SK-N-SH treated with all-trans-retinoic acid at 6 μM for 48 hours (cell line): ENCODE measurements around the gene SCRN3.

ENCODE experiments used
- ATAC-seq: fragments of 200-7000 bp; cut with Tn5 transposase; 3 replicates; pipeline ENCODE4 v1.9.1; 2020; ENCODE audit warnings: mild to moderate bottlenecking, moderate library complexity
- ARNTL ChIP-seq: fragments of 450-650 bp; formaldehyde crosslinking; IDR thresholded peaks from 2 replicates; pipeline ENCODE4 v1.5.0; 2020; ENCODE audit warnings: low read depth, mild to moderate bottlenecking, moderate library complexity, borderline replicate concordance
- BACH2 ChIP-seq: fragments of 250-450 bp; sonication (Bioruptor Pico); IDR thresholded peaks from 2 replicates; pipeline ENCODE4 v1.9.0; 2021; ENCODE audit warnings: mild to moderate bottlenecking, borderline replicate concordance
- CSDC2 ChIP-seq: fragments of 250-450 bp; sonication (Bioruptor Pico); IDR thresholded peaks from 2 replicates; pipeline ENCODE4 v1.5.0; 2020; ENCODE audit warnings: mild to moderate bottlenecking, moderate library complexity
- ESRRG ChIP-seq: fragments of 250-450 bp; sonication (Bioruptor Pico); IDR thresholded peaks from 2 replicates; pipeline ENCODE4 v1.6.1; 2021; ENCODE audit warnings: mild to moderate bottlenecking
- GLIS3 ChIP-seq: fragments of 250-450 bp; sonication (Bioruptor Pico); IDR thresholded peaks from 2 replicates; pipeline ENCODE4 v1.5.0; 2020; ENCODE audit warnings: mild to moderate bottlenecking, moderate library complexity
- ISL1 ChIP-seq: fragments of 250-450 bp; sonication (Bioruptor Pico); IDR thresholded peaks from 2 replicates; pipeline ENCODE4 v2.1.2; 2022; ENCODE audit warnings: mild to moderate bottlenecking, moderate library complexity
- PPARA ChIP-seq: fragments of 250-450 bp; sonication (Bioruptor Pico); IDR thresholded peaks from 2 replicates; pipeline ENCODE4 v1.5.0; 2020; ENCODE audit warnings: mild to moderate bottlenecking, borderline replicate concordance
- RARB ChIP-seq: fragments of 250-450 bp; sonication (Bioruptor Pico); IDR thresholded peaks from 2 replicates; pipeline ENCODE4 v1.8.0; 2021; ENCODE audit warnings: mild to moderate bottlenecking, moderate library complexity
- SNAI2 ChIP-seq: fragments of 250-450 bp; sonication (Bioruptor Pico); IDR thresholded peaks from 2 replicates; pipeline ENCODE4 v1.5.0; 2020; ENCODE audit warnings: mild to moderate bottlenecking, moderate library complexity
- TCF4 ChIP-seq: fragments of 250-450 bp; sonication (Bioruptor Pico); IDR thresholded peaks from 2 replicates; pipeline ENCODE4 v1.8.0; 2021; ENCODE audit warnings: mild to moderate bottlenecking, moderate library complexity, borderline replicate concordance
- TOX ChIP-seq: fragments of 250-450 bp; sonication (Bioruptor Pico); IDR thresholded peaks from 2 replicates; pipeline ENCODE4 v1.8.0; 2021; ENCODE audit warnings: mild to moderate bottlenecking, moderate library complexity, borderline replicate concordance
- ZC3H10 ChIP-seq: fragments of 250-450 bp; sonication (Bioruptor Pico); IDR thresholded peaks from 2 replicates; pipeline ENCODE4 v1.5.1; 2021; ENCODE audit warnings: mild to moderate bottlenecking, moderate library complexity
- ZFP3 ChIP-seq: fragments of 250-450 bp; sonication (Bioruptor Pico); IDR thresholded peaks from 2 replicates; pipeline ENCODE4 v1.5.0; 2020; ENCODE audit warnings: mild to moderate bottlenecking, moderate library complexity
- ZNF565 ChIP-seq: fragments of 450-650 bp; formaldehyde crosslinking; conservative IDR thresholded peaks from 2 replicates; pipeline ENCODE4 v1.5.0; 2020; ENCODE audit warnings: low read depth, mild to moderate bottlenecking, moderate library complexity
- ZNF70 ChIP-seq: fragments of 450-650 bp; formaldehyde crosslinking; IDR thresholded peaks from 2 replicates; pipeline ENCODE4 v1.5.0; 2020; ENCODE audit warnings: mild to moderate bottlenecking, moderate library complexity
- ZNF8 ChIP-seq: fragments of 450-650 bp; formaldehyde crosslinking; IDR thresholded peaks from 2 replicates; pipeline ENCODE4 v1.5.0; 2020; ENCODE audit warnings: mild to moderate bottlenecking, moderate library complexity
- TF ChIP-seq, protein P1 (sequence below): fragments of 250-450 bp; sonication (Bioruptor Pico); IDR thresholded peaks from 2 replicates; pipeline ENCODE4 v1.5.1; 2021; ENCODE audit warnings: mild to moderate bottlenecking, moderate library complexity
- TF ChIP-seq, protein P2 (sequence below): fragments of 250-450 bp; sonication (Bioruptor Pico); IDR thresholded peaks from 2 replicates; pipeline ENCODE4 v1.5.1; 2020; ENCODE audit warnings: low read depth, mild to moderate bottlenecking, moderate library complexity
- TF ChIP-seq, protein P3 (sequence below): fragments of 250-450 bp; sonication (Bioruptor Pico); IDR thresholded peaks from 2 replicates; pipeline ENCODE4 v1.5.0; 2020; ENCODE audit warnings: mild to moderate bottlenecking, moderate library complexity
- TF ChIP-seq, protein P4 (sequence below): fragments of 250-450 bp; sonication (Bioruptor Pico); IDR thresholded peaks from 2 replicates; pipeline ENCODE4 v1.8.0; 2021; ENCODE audit warnings: low read depth, mild to moderate bottlenecking, moderate library complexity, borderline replicate concordance

The SCRN3 gene

DNA sequence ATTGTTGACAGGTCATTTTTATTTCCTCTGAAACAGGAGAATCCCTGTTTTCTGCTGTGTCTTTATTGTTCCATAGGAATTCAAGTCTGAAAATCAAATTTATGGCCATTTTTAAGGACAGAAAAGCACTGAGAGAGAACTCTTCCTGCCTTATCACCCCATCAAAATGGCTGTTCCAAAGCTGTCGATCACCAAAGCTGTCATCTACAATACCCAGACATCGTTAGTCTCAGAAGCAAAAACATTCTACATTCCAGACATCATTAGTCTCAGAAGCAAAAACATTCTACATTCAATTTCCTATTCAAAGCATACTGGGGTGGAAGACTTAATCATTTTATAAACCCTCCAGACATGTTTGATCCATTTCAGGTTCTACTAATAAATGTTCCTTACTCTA, 44.4 kb downstream of the SCRN3 start:
- no peak for TF ChIP-seq ZFP3 (CRISPR knock-in tag)
- TF ChIP-seq, protein P1, sequence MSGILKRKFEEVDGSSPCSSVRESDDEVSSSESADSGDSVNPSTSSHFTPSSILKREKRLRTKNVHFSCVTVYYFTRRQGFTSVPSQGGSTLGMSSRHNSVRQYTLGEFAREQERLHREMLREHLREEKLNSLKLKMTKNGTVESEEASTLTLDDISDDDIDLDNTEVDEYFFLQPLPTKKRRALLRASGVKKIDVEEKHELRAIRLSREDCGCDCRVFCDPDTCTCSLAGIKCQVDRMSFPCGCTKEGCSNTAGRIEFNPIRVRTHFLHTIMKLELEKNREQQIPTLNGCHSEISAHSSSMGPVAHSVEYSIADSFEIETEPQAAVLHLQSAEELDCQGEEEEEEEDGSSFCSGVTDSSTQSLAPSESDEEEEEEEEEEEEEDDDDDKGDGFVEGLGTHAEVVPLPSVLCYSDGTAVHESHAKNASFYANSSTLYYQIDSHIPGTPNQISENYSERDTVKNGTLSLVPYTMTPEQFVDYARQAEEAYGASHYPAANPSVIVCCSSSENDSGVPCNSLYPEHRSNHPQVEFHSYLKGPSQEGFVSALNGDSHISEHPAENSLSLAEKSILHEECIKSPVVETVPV (CRISPR knock-in tag) = no peak
- no peak for TF ChIP-seq ARNTL
- TF ChIP-seq GLIS3 (CRISPR knock-in tag) = no peak
- TF ChIP-seq TCF4 (CRISPR knock-in tag) = peak; percentile 15; the same call in 1 of the 2 replicates
- TF ChIP-seq, protein P2, sequence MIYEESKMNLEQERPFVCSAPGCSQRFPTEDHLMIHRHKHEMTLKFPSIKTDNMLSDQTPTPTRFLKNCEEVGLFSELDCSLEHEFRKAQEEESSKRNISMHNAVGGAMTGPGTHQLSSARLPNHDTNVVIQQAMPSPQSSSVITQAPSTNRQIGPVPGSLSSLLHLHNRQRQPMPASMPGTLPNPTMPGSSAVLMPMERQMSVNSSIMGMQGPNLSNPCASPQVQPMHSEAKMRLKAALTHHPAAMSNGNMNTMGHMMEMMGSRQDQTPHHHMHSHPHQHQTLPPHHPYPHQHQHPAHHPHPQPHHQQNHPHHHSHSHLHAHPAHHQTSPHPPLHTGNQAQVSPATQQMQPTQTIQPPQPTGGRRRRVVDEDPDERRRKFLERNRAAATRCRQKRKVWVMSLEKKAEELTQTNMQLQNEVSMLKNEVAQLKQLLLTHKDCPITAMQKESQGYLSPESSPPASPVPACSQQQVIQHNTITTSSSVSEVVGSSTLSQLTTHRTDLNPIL = no peak
- TF ChIP-seq RARB (CRISPR knock-in tag) = no peak
- TF ChIP-seq ZNF565 (CRISPR knock-in tag) = no peak
- TF ChIP-seq ZNF8 = no peak
- TF ChIP-seq, protein P3, sequence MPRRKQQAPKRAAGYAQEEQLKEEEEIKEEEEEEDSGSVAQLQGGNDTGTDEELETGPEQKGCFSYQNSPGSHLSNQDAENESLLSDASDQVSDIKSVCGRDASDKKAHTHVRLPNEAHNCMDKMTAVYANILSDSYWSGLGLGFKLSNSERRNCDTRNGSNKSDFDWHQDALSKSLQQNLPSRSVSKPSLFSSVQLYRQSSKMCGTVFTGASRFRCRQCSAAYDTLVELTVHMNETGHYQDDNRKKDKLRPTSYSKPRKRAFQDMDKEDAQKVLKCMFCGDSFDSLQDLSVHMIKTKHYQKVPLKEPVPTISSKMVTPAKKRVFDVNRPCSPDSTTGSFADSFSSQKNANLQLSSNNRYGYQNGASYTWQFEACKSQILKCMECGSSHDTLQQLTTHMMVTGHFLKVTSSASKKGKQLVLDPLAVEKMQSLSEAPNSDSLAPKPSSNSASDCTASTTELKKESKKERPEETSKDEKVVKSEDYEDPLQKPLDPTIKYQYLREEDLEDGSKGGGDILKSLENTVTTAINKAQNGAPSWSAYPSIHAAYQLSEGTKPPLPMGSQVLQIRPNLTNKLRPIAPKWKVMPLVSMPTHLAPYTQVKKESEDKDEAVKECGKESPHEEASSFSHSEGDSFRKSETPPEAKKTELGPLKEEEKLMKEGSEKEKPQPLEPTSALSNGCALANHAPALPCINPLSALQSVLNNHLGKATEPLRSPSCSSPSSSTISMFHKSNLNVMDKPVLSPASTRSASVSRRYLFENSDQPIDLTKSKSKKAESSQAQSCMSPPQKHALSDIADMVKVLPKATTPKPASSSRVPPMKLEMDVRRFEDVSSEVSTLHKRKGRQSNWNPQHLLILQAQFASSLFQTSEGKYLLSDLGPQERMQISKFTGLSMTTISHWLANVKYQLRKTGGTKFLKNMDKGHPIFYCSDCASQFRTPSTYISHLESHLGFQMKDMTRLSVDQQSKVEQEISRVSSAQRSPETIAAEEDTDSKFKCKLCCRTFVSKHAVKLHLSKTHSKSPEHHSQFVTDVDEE (CRISPR knock-in tag) = peak; percentile 73
- no peak for TF ChIP-seq BACH2 (CRISPR knock-in tag)
- TF ChIP-seq, protein P4, sequence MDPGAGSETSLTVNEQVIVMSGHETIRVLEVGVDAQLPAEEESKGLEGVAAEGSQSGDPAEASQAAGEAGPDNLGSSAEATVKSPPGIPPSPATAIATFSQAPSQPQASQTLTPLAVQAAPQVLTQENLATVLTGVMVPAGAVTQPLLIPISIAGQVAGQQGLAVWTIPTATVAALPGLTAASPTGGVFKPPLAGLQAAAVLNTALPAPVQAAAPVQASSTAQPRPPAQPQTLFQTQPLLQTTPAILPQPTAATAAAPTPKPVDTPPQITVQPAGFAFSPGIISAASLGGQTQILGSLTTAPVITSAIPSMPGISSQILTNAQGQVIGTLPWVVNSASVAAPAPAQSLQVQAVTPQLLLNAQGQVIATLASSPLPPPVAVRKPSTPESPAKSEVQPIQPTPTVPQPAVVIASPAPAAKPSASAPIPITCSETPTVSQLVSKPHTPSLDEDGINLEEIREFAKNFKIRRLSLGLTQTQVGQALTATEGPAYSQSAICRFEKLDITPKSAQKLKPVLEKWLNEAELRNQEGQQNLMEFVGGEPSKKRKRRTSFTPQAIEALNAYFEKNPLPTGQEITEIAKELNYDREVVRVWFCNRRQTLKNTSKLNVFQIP = no peak
- TF ChIP-seq TOX = no peak
- TF ChIP-seq CSDC2 = no peak
- TF ChIP-seq ISL1 = peak; percentile 73
- TF ChIP-seq ZNF70 (CRISPR knock-in tag) = no peak
- no peak for TF ChIP-seq SNAI2 (CRISPR knock-in tag)
- TF ChIP-seq ESRRG (CRISPR knock-in tag) = no peak
- no peak for ATAC-seq

DNA sequence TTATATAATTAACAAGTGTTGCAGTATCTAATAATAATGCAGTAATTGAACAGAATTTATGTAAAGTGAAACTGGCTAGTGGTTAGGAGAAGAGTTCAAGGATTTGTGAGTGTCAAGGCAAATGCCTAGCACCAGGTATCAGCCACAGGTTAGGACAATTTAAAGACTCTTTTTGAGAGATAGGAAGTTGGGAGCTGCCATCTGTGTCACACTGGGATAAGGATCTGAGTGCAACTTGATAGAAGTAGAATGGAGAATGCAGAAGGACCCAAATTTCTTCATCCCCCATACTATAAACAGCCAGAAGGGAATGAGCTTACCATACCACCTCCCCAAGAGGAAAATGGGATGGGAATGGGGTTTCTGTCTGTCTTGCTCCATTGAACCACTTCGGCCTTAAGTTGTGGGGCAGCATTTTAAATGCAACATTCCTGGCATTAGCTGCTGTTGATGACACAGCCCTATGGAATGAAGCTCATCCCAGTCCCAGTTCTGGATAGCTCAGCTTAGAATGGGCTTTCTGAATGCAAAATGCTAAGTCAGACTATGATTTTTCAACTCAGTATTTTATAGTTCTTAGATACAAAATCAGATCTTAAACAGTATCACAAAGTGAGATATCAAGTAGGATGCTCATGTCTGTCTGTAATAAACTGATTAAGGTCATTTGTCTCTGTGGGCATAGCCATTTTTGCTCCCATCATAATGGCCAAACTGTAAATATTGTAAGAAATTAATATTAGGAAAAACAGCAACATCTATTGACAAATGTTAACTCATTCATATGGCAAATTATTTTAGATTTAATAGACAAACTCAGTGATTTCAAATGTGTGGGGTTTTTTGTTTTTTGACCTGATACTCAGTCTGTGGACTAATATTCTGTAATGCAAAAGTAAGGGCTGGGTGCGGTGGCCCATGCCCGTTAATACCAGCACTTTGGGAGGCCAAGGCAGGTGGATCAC, 47.3 kb downstream of the SCRN3 start:
- peak; percentile 97 for ATAC-seq
- TF ChIP-seq, protein P2 = no peak
- TF ChIP-seq, protein P4 = no peak
- peak; percentile 69 for TF ChIP-seq ISL1

DNA sequence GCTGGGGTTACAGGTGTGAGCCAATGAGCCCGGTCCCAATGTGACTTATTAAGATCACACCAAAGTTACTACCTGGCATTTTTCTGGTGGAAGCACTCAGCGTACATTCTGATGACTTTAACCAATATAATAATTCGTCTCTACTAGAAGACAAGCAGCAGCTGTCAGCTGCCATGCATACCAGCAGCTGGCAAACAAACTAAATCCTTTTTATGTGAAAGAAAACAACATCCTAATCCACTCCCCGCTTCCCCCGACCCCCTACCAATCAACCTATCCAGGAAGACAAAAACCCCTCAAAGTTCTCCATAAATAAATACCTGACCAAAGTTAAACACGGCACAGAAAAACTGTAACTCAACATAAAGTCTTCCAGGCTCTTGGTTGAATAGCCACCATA, 49.2 kb downstream of the SCRN3 start:
- TF ChIP-seq ESRRG (CRISPR knock-in tag) = no peak
- TF ChIP-seq, protein P1 (CRISPR knock-in tag) = no peak
- TF ChIP-seq PPARA (CRISPR knock-in tag) = no peak
- no peak for TF ChIP-seq ZC3H10 (CRISPR knock-in tag)
- TF ChIP-seq, protein P3 (CRISPR knock-in tag) = no peak
- TF ChIP-seq, all 23 proteins: peak for 0
- ATAC-seq = no peak
